Ovary (tissue), 9 donors: ENCODE data around the gene TSPAN5. TPM values are rescaled to one million over a fixed set of nuclear protein-coding genes. Genes with fewer than 3 reads are reported as not detected.

ENCODE experiments used
- DNase-seq, 5 donors: peaks; one replicate each; pipeline ENCODE4 v3.0.0-alpha.2; 2019 to 2020
- H3K27ac ChIP-seq, 2 donors: fragments of 200-600 bp; one replicate each; pipeline versions ENCODE4 v1.5.1 to v1.8.0; 2019 to 2022
- H3K27me3 ChIP-seq: fragments of 200-600 bp; one replicate; pipeline ENCODE4 v1.8.0; 2022
- H3K36me3 ChIP-seq: fragments of 200-600 bp; sonication (generic); one replicate; pipeline ENCODE4 v1.5.1; 2019
- H3K4me1 ChIP-seq: one replicate; pipeline ENCODE4 v1.8.1; 2013; ENCODE audit warnings: mild to moderate bottlenecking, moderate library complexity; ENCODE audit not compliant: insufficient read depth
- H3K4me3 ChIP-seq: fragments of 200-600 bp; sonication (generic); one replicate; pipeline ENCODE4 v1.5.1; 2017
- H3K9me3 ChIP-seq, 2 donors: fragments of 200-600 bp in 1 of 2; sonication (generic) in 1 of 2; one replicate each; pipeline versions ENCODE4 v1.5.1 to v1.8.1; 2013 to 2019; ENCODE audit warnings: mild to moderate bottlenecking in 1 of 2, moderate library complexity in 1 of 2
- CTCF ChIP-seq, 3 donors: fragments of 450-650 bp in 2 of 3; fragments of 200-600 bp in 1 of 3; IDR thresholded peaks; one replicate each; pipeline versions ENCODE4 v1.5.1 to v1.8.0; 2016 to 2022; ENCODE audit warnings: antibody characterized with exemption in 3 of 3, mild to moderate bottlenecking in 1 of 3
- EP300 ChIP-seq: sonication (generic); formaldehyde crosslinking; IDR thresholded peaks from one replicate; pipeline ENCODE4 v1.6.1; 2017; ENCODE audit warnings: antibody characterized with exemption
- POLR2A ChIP-seq: fragments of 450-650 bp; IDR thresholded peaks from one replicate; pipeline ENCODE4 v1.6.1; 2017; ENCODE audit warnings: antibody characterized with exemption, mild to moderate bottlenecking, moderate library complexity
- WGBS, 3 donors: extraction: QIAGEN DNeasy Blood & Tissue Kit in 1 of 3; methylation state at CpG; one replicate each; pipeline versions ENCODE4 v1.1.5 to v1.1.7; 2013 to 2017; 5-methylcytosine and 5-hydroxymethylcytosine counted together
- intact Hi-C, 4 donors: fragments of 100-400 bp; cut with DNase I; formaldehyde crosslinking; loops; one replicate each; pipeline versions ENCODE4 v1.11.0 to v1.15.1; 2022 to 2023
- polyA plus RNA-seq, 2 donors: library from polyadenylated mRNA; stranded (reverse); fragments of 200-250 nt in 1 of 2; fragments of 350-450 nt in 1 of 2; fragmentation: Illumina TruSeq in 1 of 2; extraction: RNeasy Lipid Tissue Mini Kit (QIAGEN cat#74804) in 1 of 2; gene quantifications; one replicate each; pipeline ENCODE4 v1.2.3, GENCODE V29; 2013 to 2014
- total RNA-seq, 7 donors: library from RNA; depleted of rRNA in 2 of 7; stranded (reverse); fragments of >200 nt in 2 of 7; fragmentation: NEBNext Ultra II Directional in 3 of 7; extraction: Animal tissue kit (Norgen Biotek cat#: 25700) in 3 of 7; gene quantifications; one replicate each; pipeline versions ENCODE4 v1.1.0 to v1.2.4, GENCODE V29; 2016 to 2023
- donor health status: DM: no; HTN: no; CAD: no; lungs with moderate emphysema.
- donor health status: DM: no; HTN: no; CAD: no.
- donor health status: Bipolar disorder and iron deficiency.
- donor health status: DM: yes; HTN: yes; CAD: no.
- donor health status: DM: no; HTN: no; CAD: no.
- donor health status: DM: yes; HTN: yes; CAD: no.

Gene TSPAN5
- total and polyA plus RNA-seq, 9 donors, result 34.0 to 69.5 (median 48.2) TPM

- H3K9me3 ChIP-seq, result no peaks in the 10 kb centered on the region
- intact Hi-C loops, result no loop called here
- WGBS, 3 donors, result 39 to 49% (median 46%) methylated on average over 7 of the region's 7 CpGs
- H3K27ac ChIP-seq, result no peak overlapping the region
- H3K4me1 ChIP-seq, result peaks cover 16% of the 10 kb centered on the region
- H3K4me3 ChIP-seq, result no peak overlapping the region
- H3K36me3 ChIP-seq, result no peaks in the 10 kb centered on the region
- TF ChIP-seq EP300 (no peak), POLR2A (no peak), CTCF (IDR thresholded peaks at IDR 0.05) (no peak)
- no peaks in the 10 kb centered on the region for H3K27me3 ChIP-seq
- no peak for DNase-seq
These were observed 101.1 kb downstream of the TSPAN5 start for GRCh38 chr4:98557194-98557892.

GRCh38 chr4:98556451-98556850 lies 102.0 kb downstream of the TSPAN5 start:
- Histone ChIP-seq H3K4me3 (no peak overlapping the region), H3K9me3 (no peaks in the 10 kb centered on the region), H3K27ac (peak overlapping the region in 1 of 2 donors; percentile 20), H3K36me3 (no peaks in the 10 kb centered on the region), H3K4me1 (peaks cover 16% of the 10 kb centered on the region), H3K27me3 (no peaks in the 10 kb centered on the region)
- TF ChIP-seq EP300 (no peak), CTCF (IDR thresholded peaks at IDR 0.05) (no peak), POLR2A (no peak)
- intact Hi-C loops, result no loop called here
- DNase-seq, result no peak
- whole genome bisulfite sequencing, 3 donors, result 24 to 40% (median 37%) methylated on average over 2 of the region's 2 CpGs

- no peak overlapping the region for H3K4me3 ChIP-seq
- peak overlapping the region in 1 of 2 donors; percentile 20 for H3K27ac ChIP-seq
- WGBS, 3 donors, result 52 to 63% (median 58%) methylated on average over 10 of the region's 10 CpGs
- H3K36me3 ChIP-seq, result no peaks in the 10 kb centered on the region
- H3K9me3 ChIP-seq, result no peaks in the 10 kb centered on the region
- TF ChIP-seq CTCF (IDR thresholded peaks at IDR 0.05) (no peak), POLR2A (no peak), EP300 (no peak)
- intact Hi-C loops, result no loop called here
- no peaks in the 10 kb centered on the region for H3K27me3 ChIP-seq
- H3K4me1 ChIP-seq, result peaks cover 16% of the 10 kb centered on the region
- DNase-seq, result no peak
These were observed 102.5 kb downstream of the TSPAN5 start for GRCh38 chr4:98555798-98556445.

GRCh38 chr4:98546910-98547594 lies 111.4 kb downstream of the TSPAN5 start:
- peak; percentile 73 to 79 (median 74) for DNase-seq
- intact Hi-C loops, result no loop called here

More at GRCh38 chr4:98546910-98547594, 111.4 kb downstream of the TSPAN5 start:
- Histone ChIP-seq H3K9me3 (no peaks in the 10 kb centered on the region), H3K4me1 (peaks cover 12% of the 10 kb centered on the region), H3K27me3 (no peaks in the 10 kb centered on the region), H3K27ac (peak overlapping the region; percentile 84 to 88), H3K4me3 (peak overlapping the region; percentile 36), H3K36me3 (no peaks in the 10 kb centered on the region)
- 2 to 7% (median 5%) methylated on average over 17 of the region's 17 CpGs for WGBS, 3 donors
- TF ChIP-seq EP300 (no peak), POLR2A (peak; percentile 34), CTCF (IDR thresholded peaks at IDR 0.05) (peak in 1 of 3 donors; percentile 23)
